Lower leg skin (tissue), 3 donors: Measurements from ENCODE around the gene DSCAML1.

ENCODE experiments used
- POLR2A ChIP-seq, 2 donors: fragments of 450-650 bp; IDR thresholded peaks; one replicate each; pipeline ENCODE4 v1.6.1; 2016 to 2017; ENCODE audit warnings: antibody characterized with exemption in 2 of 2, mild to moderate bottlenecking in 1 of 2, moderate library complexity in 1 of 2
- TF ChIP-seq, protein P1 (sequence below), 3 donors: fragments of 450-650 bp; IDR thresholded peaks; one replicate each; pipeline ENCODE4 v1.5.1; 2016; ENCODE audit warnings: antibody characterized with exemption in 3 of 3, mild to moderate bottlenecking in 3 of 3, moderate library complexity in 2 of 3

DNA sequence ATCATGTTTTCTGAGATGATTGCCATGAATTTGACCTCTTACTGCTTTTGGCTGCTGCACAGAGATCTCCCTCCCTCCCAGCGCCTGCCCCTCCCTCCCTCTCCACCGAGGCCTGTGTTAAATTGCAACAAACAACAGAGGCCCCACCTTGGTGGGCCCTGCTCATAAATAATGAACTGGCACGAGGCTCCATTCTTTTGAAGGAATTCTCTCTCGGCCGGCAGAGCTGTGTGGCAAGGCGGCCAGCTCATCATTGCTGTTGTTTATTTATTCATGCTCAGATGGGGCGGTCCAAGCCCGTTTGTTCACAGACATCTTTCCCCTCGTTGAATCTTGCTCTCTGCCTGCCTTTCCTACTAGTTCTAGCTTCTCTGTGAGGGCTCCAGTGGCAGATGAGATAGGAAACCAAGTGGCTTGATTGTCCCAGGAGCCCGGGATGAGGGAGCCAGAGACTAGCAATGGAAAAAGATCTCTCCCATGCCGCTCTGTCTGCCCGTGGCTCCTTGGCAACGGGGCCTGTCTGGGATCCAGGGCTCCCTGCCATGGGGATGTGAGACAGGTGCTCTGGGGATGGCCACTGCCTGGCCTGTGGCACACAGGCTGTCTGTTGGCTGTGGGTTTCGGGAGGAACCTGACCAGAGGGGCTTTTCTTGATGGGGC, 192.6 kb downstream of the DSCAML1 start:
- TF ChIP-seq, protein P1, sequence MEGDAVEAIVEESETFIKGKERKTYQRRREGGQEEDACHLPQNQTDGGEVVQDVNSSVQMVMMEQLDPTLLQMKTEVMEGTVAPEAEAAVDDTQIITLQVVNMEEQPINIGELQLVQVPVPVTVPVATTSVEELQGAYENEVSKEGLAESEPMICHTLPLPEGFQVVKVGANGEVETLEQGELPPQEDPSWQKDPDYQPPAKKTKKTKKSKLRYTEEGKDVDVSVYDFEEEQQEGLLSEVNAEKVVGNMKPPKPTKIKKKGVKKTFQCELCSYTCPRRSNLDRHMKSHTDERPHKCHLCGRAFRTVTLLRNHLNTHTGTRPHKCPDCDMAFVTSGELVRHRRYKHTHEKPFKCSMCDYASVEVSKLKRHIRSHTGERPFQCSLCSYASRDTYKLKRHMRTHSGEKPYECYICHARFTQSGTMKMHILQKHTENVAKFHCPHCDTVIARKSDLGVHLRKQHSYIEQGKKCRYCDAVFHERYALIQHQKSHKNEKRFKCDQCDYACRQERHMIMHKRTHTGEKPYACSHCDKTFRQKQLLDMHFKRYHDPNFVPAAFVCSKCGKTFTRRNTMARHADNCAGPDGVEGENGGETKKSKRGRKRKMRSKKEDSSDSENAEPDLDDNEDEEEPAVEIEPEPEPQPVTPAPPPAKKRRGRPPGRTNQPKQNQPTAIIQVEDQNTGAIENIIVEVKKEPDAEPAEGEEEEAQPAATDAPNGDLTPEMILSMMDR (IDR thresholded peaks at IDR 0.05): no peak
- TF ChIP-seq POLR2A (IDR thresholded peaks at IDR 0.05): no peak
